Measurements from ENCODE around the gene GGT5. TPM values are rescaled to one million over a fixed set of nuclear protein-coding genes. Genes with fewer than 3 reads are reported as not detected.

GGT5 gene
- total RNA-seq, 1 donor from 2014 or later = 2.9 TPM

DNA sequence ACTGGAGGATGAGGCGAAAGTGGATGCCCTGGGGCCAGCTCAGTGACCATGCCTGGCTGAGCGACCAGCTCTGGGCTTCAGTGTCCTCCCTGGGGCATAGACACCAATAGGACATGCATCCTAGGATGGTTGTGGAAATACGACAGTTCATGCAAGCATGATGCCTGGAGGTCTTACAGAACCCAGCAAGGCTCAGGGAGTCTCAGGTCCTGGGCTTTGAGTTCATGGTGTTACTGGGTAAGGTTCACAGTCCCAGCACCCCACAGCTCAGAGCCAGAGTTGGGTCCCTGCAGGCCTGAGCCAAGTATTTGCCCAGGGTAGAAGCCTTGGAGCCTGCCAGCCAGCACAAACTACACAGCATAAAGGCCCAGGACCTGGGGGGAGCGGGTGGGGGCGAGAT is 67.8 kb downstream of the GGT5 start:
- no peaks in the 10 kb centered on the region for H3K27me3 Mint-ChIP-seq (ENCODE audit: low read depth)
- H3K4me1 Mint-ChIP-seq = peaks cover 3% of the 10 kb centered on the region
- no peak overlapping the region for H3K27ac Mint-ChIP-seq
- no peaks in the 10 kb centered on the region for H3K36me3 Mint-ChIP-seq
- no peaks in the 10 kb centered on the region for H3K9me3 Mint-ChIP-seq
- no peak overlapping the region for H3K4me3 Mint-ChIP-seq
- no peak for TF ChIP-seq CTCF (IDR thresholded peaks at IDR 0.05; ENCODE audit: unreplicated experiment)
- DNase-seq (ENCODE audit: low spot score in 2 of 2, unreplicated experiment in 2 of 2) = no peak

- no peak overlapping the region for H3K27ac Mint-ChIP-seq
- DNase-seq (ENCODE audit: low spot score in 2 of 2, unreplicated experiment in 2 of 2) = no peak
- H3K36me3 Mint-ChIP-seq = no peaks in the 10 kb centered on the region
Observed at GRCh38 chr22:24176630-24177029, 68.3 kb downstream of the GGT5 start.

DNA sequence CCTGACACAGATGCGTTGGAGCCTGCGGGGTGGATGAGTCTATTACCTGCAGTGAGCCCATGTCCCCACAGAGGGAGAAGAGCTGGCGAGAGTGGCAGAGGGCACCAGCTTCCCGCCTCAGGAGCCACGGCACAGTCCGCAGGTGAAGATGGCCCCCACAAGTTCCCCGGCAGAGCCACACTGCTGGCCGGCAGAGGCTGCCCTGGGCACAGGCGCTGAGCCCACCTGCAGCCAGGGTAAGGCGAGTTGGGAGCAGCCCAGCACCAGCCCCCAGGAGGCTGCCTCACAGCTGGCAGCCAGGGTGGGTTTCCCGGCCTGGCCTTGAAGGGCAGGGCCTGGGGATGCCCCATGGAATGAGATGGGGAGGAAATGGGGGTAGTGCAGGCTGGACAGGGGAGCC is 68.8 kb downstream of the GGT5 start:
- Mint-ChIP-seq H3K27me3 (ENCODE audit: low read depth) (no peaks in the 10 kb centered on the region), H3K9me3 (no peaks in the 10 kb centered on the region), H3K4me1 (no peaks in the 10 kb centered on the region), H3K36me3 (no peaks in the 10 kb centered on the region), H3K27ac (no peak overlapping the region), H3K4me3 (no peak overlapping the region)
- TF ChIP-seq CTCF (IDR thresholded peaks at IDR 0.05; ENCODE audit: unreplicated experiment) = no peak
- no peak for DNase-seq (ENCODE audit: low spot score in 2 of 2, unreplicated experiment in 2 of 2)

More at GRCh38 chr22:24176630-24177029, 68.3 kb downstream of the GGT5 start:
- Mint-ChIP-seq H3K27me3 (ENCODE audit: low read depth) (no peaks in the 10 kb centered on the region), H3K9me3 (no peaks in the 10 kb centered on the region), H3K4me1 (peaks cover 3% of the 10 kb centered on the region), H3K4me3 (no peak overlapping the region)
- TF ChIP-seq CTCF (IDR thresholded peaks at IDR 0.05; ENCODE audit: unreplicated experiment) = no peak

GRCh38 chr22:24175160-24175808 is 69.6 kb downstream of the GGT5 start:
- no peak overlapping the region for H3K27ac Mint-ChIP-seq
- no peaks in the 10 kb centered on the region for H3K27me3 Mint-ChIP-seq (ENCODE audit: low read depth)
- no peak overlapping the region for H3K4me3 Mint-ChIP-seq
- TF ChIP-seq CTCF (IDR thresholded peaks at IDR 0.05; ENCODE audit: unreplicated experiment) = peak; percentile 54
- H3K36me3 Mint-ChIP-seq = no peaks in the 10 kb centered on the region
- no peaks in the 10 kb centered on the region for H3K9me3 Mint-ChIP-seq
- peak in 1 of 2 experiments; percentile 69 for DNase-seq (ENCODE audit: low spot score in 2 of 2, unreplicated experiment in 2 of 2)
- no peaks in the 10 kb centered on the region for H3K4me1 Mint-ChIP-seq

- H3K27ac Mint-ChIP-seq = no peak overlapping the region
- no peaks in the 10 kb centered on the region for H3K36me3 Mint-ChIP-seq
- H3K4me3 Mint-ChIP-seq = no peak overlapping the region
- no peak for TF ChIP-seq CTCF (IDR thresholded peaks at IDR 0.05; ENCODE audit: unreplicated experiment)
- no peak for DNase-seq (ENCODE audit: low spot score in 2 of 2, unreplicated experiment in 2 of 2)
- H3K9me3 Mint-ChIP-seq = no peaks in the 10 kb centered on the region
- H3K27me3 Mint-ChIP-seq (ENCODE audit: low read depth) = no peaks in the 10 kb centered on the region
- H3K4me1 Mint-ChIP-seq = no peaks in the 10 kb centered on the region
Observed at GRCh38 chr22:24171822-24172221, 73.1 kb downstream of the GGT5 start.

DNA sequence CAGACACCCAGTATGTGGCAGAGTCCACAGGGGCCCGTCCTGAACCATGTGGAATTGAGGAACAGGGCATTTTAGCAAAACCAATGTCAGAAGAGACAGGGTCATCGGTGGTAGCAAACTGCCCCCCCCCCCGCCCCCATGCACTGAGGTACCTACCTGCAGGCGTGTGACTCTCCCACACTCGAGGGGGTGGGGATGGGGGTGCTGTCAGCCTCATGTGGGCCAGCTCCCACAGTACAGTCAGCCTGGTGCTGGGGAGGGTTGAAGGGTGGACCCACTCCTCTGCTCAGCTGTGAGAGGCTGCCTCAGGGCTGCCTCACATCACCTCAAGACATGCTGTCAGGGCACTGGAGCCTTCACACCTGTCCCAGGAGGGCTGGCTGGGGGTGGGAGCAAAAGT is 74.2 kb downstream of the GGT5 start:
- Mint-ChIP-seq H3K27ac (no peak overlapping the region), H3K4me1 (no peaks in the 10 kb centered on the region), H3K27me3 (ENCODE audit: low read depth) (no peaks in the 10 kb centered on the region), H3K36me3 (no peaks in the 10 kb centered on the region), H3K4me3 (no peak overlapping the region), H3K9me3 (no peaks in the 10 kb centered on the region)
- no peak for DNase-seq (ENCODE audit: low spot score in 2 of 2, unreplicated experiment in 2 of 2)
- no peak for TF ChIP-seq CTCF (IDR thresholded peaks at IDR 0.05; ENCODE audit: unreplicated experiment)
